ENCODE measurements around the gene RYR1. TPM values are rescaled to one million over a fixed set of nuclear protein-coding genes. Genes with fewer than 3 reads are reported as not detected.
A peak's percentile ranks its signal among the peaks of the same experiment; 100 is the strongest.

Gene RYR1
- total RNA-seq, 1 experiment from 2014 or later = 4.1 TPM

- BruUV-seq (replicated peaks) = no TSS peak
- peak; percentile 35 for DNase-seq (ENCODE audit: low read depth, low spot score)
These were observed 44.9 kb downstream of the RYR1 start for GRCh38 chr19:38478273-38478971.

More at GRCh38 chr19:38478273-38478971, 44.9 kb downstream of the RYR1 start:
- H3K36me3 ChIP-seq (ENCODE audit: control insufficient read depth in 1 of 2, insufficient read depth in 2 of 2, low read length in 2 of 2) = no peaks in the 10 kb centered on the region
- POLR2A ChIA-PET = no interaction called here
- no peaks in the 10 kb centered on the region for H3K79me2 ChIP-seq (ENCODE audit: insufficient read depth, low read length)
- no peak overlapping the region for H3K4me2 ChIP-seq (ENCODE audit: low read length)
- H4K20me1 ChIP-seq (ENCODE audit: insufficient read depth) = no peaks in the 10 kb centered on the region
- no peak for TF ChIP-seq POLR2A (IDR thresholded peaks at IDR 0.05; ENCODE audit: borderline replicate concordance, extremely low read depth, insufficient read depth, insufficient read length)
- TF ChIP-seq RAD21 (IDR thresholded peaks at IDR 0.05; ENCODE audit: low read depth) = peak; percentile 79
- TF ChIP-seq CTCF (IDR thresholded peaks at IDR 0.05 in 2 of 3, conservative IDR thresholded peaks at IDR 0.05 in 1 of 3; ENCODE audit: borderline replicate concordance in 1 of 3, insufficient read depth in 1 of 3, low read depth in 2 of 3, low read length in 2 of 3) = peak; percentile 46 to 60 (median 57); a peak in 5 of 6 replicates
- RAD21 ChIA-PET (ENCODE audit: low non-redundant PET in 1 of 2, low total read pairs in 2 of 2, uncharacterized antibody in 2 of 2, unreplicated experiment in 2 of 2) = interaction anchor here in 1 of 2 experiments (0.6 kb wide), 1 partner anchor 409 kb away, joined by 3 read pairs; no protein-coding TSS in a partner anchor
- intact Hi-C loops (cut with micrococcal nuclease) = loop anchor here (1.0 kb wide), 1 partner anchor 452 kb away; the partner anchor contains the start of genes MRPS12 and SARS2
- no peaks in the 10 kb centered on the region for H3K9me3 ChIP-seq (ENCODE audit: control insufficient read depth in 1 of 2, insufficient read depth in 1 of 2, low read depth in 1 of 2, low read length in 2 of 2)
- no peaks in the 10 kb centered on the region for H3K4me1 ChIP-seq (ENCODE audit: control insufficient read depth in 1 of 2, insufficient read depth in 2 of 2, low read length in 2 of 2)
- CTCF ChIA-PET = interaction anchor here (0.8 to 2.1 kb wide), 7 partner anchors 8 to 473 kb away, joined by 3 to 10 read pairs (median 3); partner anchors contain the start of genes FAM98C, MRPS12, NFKBIB and SARS2
- no peak overlapping the region for H3K27ac ChIP-seq (ENCODE audit: low read depth, low read length)
- peak; percentile 90 for ATAC-seq
- H3K9ac ChIP-seq (ENCODE audit: low read length) = no peak overlapping the region
- no peak overlapping the region for H3K4me3 ChIP-seq (replicated peaks in 1 of 2; ENCODE audit: low read depth in 1 of 2, low read length in 2 of 2)
- H3K27me3 ChIP-seq (ENCODE audit: insufficient read depth, low read length) = no peaks in the 10 kb centered on the region
- H3K9me2 ChIP-seq (ENCODE audit: insufficient read depth) = no peaks in the 10 kb centered on the region
- H2AFZ ChIP-seq (ENCODE audit: low read depth, low read length, poor library complexity, severe bottlenecking) = no peak overlapping the region

Measured in HCT116 (cell line).